Fibroblast of lung (primary cell): ENCODE measurements around the gene SPTAN1. TPM values are rescaled to one million over a fixed set of nuclear protein-coding genes. Genes with fewer than 3 reads are reported as not detected.

Experiments
- DNase-seq, 2 donors: peaks; one replicate each; pipeline versions ENCODE4 v3.0.0 to v3.0.0-alpha.2; 2010; ENCODE audit warnings: low read depth in 2 of 2
- H2AFZ ChIP-seq: 2 replicates; pipeline ENCODE4 v1.5.1; 2012; ENCODE audit warnings: low read length, control low read depth, inconsistent platforms
- H3K27ac ChIP-seq: 2 replicates; pipeline ENCODE4 v1.5.1; 2011; ENCODE audit warnings: low read length, control low read depth; ENCODE audit not compliant: insufficient read depth
- H3K27me3 ChIP-seq: 2 replicates; pipeline ENCODE4 v1.5.1; 2011; ENCODE audit warnings: mild to moderate bottlenecking, low read length; ENCODE audit not compliant: control insufficient read depth, insufficient read depth
- H3K36me3 ChIP-seq: 2 replicates; pipeline ENCODE4 v1.5.1; 2011; ENCODE audit warnings: low read length; ENCODE audit not compliant: control insufficient read depth, insufficient read depth
- H3K4me1 ChIP-seq: 2 replicates; pipeline ENCODE4 v1.5.1; 2011; ENCODE audit warnings: low read length; ENCODE audit not compliant: control insufficient read depth, insufficient read depth; ENCODE audit errors: extremely low read depth
- H3K4me2 ChIP-seq: 2 replicates; pipeline ENCODE4 v1.5.1; 2011; ENCODE audit warnings: low read length, control low read depth; ENCODE audit not compliant: insufficient read depth; ENCODE audit errors: extremely low read depth
- H3K4me3 ChIP-seq, 4 experiments: fragments of 200-600 bp in 1 of 4; sonication (generic) in 1 of 4; replicated peaks in 1 of 4; 2 replicates each; pipeline ENCODE4 v1.5.1; 2011 to 2016; ENCODE audit warnings: low read length in 4 of 4, low read depth in 3 of 4, mild to moderate bottlenecking in 3 of 4, control low read depth in 2 of 4, inconsistent platforms in 1 of 4, mixed read lengths in 1 of 4; ENCODE audit not compliant: insufficient read depth in 1 of 4; ENCODE audit errors: control extremely low read depth in 1 of 4
- H3K79me2 ChIP-seq: 2 replicates; pipeline ENCODE4 v1.5.1; 2012; ENCODE audit warnings: mild to moderate bottlenecking, low read length, inconsistent platforms; ENCODE audit not compliant: control insufficient read depth, insufficient read depth
- H3K9ac ChIP-seq: 2 replicates; pipeline ENCODE4 v1.5.1; 2011; ENCODE audit warnings: mild to moderate bottlenecking, low read length, control low read depth; ENCODE audit not compliant: insufficient read depth
- H3K9me3 ChIP-seq: 2 replicates; pipeline ENCODE4 v1.5.1; 2012; ENCODE audit warnings: low read depth, low read length; ENCODE audit not compliant: control insufficient read depth, insufficient read depth
- H4K20me1 ChIP-seq: 2 replicates; pipeline ENCODE4 v1.5.1; 2011; ENCODE audit warnings: low read length; ENCODE audit not compliant: control insufficient read depth, insufficient read depth; ENCODE audit errors: extremely low read depth
- CTCF ChIP-seq, 2 donors: IDR thresholded peaks in 1 of 2; conservative IDR thresholded peaks in 1 of 2; 1 replicate in 1 of 2; 2 replicates in 1 of 2; pipeline ENCODE4 v1.5.1; 2011 to 2012; ENCODE audit warnings: low read length in 2 of 2, control low read depth in 1 of 2, inconsistent platforms in 1 of 2, low read depth in 1 of 2, mild to moderate bottlenecking in 1 of 2
- EZH2 ChIP-seq: IDR thresholded peaks from 2 replicates; pipeline ENCODE4 v1.5.1; 2012; ENCODE audit warnings: low read length, control low read depth, mild to moderate bottlenecking; ENCODE audit errors: missing control alignments
- polyA plus RNA-seq, 2 donors: library from polyadenylated mRNA; depleted of rRNA in 1 of 2; stranded (reverse) in 1 of 2; unstranded in 1 of 2; fragments of >200 nt; gene quantifications; 2 replicates each; pipeline ENCODE4 v1.2.1, GENCODE V29; 2011 to 2012; ENCODE audit warnings: missing spikeins in 1 of 2
- total RNA-seq: library from RNA; depleted of rRNA; stranded (reverse); fragments of >200 nt; gene quantifications from 2 replicates; pipeline ENCODE4 v1.2.1, GENCODE V29; 2014

SPTAN1 gene
- total and polyA plus RNA-seq, 2 donors (not counting 1 experiment from before 2014, with no cell fraction given) = 189 to 518 TPM

GRCh38 chr9:128651798-128652197, 99.4 kb downstream of the SPTAN1 start:
- H3K27me3 ChIP-seq = no peaks in the 10 kb centered on the region
- H3K4me1 ChIP-seq = no peaks in the 10 kb centered on the region
- no peak overlapping the region for H3K9ac ChIP-seq
- no peaks in the 10 kb centered on the region for H3K36me3 ChIP-seq
- no peak overlapping the region for H2AFZ ChIP-seq
- no peaks in the 10 kb centered on the region for H4K20me1 ChIP-seq
- TF ChIP-seq EZH2 = no peak
- TF ChIP-seq CTCF (conservative IDR thresholded peaks at IDR 0.05 in 1 of 2, IDR thresholded peaks at IDR 0.05 in 1 of 2; ENCODE audit: low read depth in 1 of 2, low read length in 2 of 2) = no peak
- H3K79me2 ChIP-seq = peaks cover 2% of the 10 kb centered on the region
- no peak for DNase-seq
- H3K4me2 ChIP-seq = no peak overlapping the region
- no peak overlapping the region for H3K27ac ChIP-seq
- no peak overlapping the region for H3K4me3 ChIP-seq
- H3K9me3 ChIP-seq = no peaks in the 10 kb centered on the region

GRCh38 chr9:128653908-128654307, 101.5 kb downstream of the SPTAN1 start:
- H3K4me2 ChIP-seq = no peak overlapping the region
- H3K27me3 ChIP-seq = no peaks in the 10 kb centered on the region
- H3K9me3 ChIP-seq = no peaks in the 10 kb centered on the region
- no peak for DNase-seq
- no peak overlapping the region for H3K9ac ChIP-seq
- H3K4me1 ChIP-seq = no peaks in the 10 kb centered on the region
- no peak overlapping the region for H3K4me3 ChIP-seq
- TF ChIP-seq CTCF (conservative IDR thresholded peaks at IDR 0.05 in 1 of 2, IDR thresholded peaks at IDR 0.05 in 1 of 2; ENCODE audit: low read depth in 1 of 2, low read length in 2 of 2) (no peak), EZH2 (no peak)
- no peaks in the 10 kb centered on the region for H3K36me3 ChIP-seq
- H2AFZ ChIP-seq = no peak overlapping the region
- peaks cover 2% of the 10 kb centered on the region for H3K79me2 ChIP-seq
- no peak overlapping the region for H3K27ac ChIP-seq
- H4K20me1 ChIP-seq = no peaks in the 10 kb centered on the region

GRCh38 chr9:128654481-128654880, 102.1 kb downstream of the SPTAN1 start:
- no peaks in the 10 kb centered on the region for H3K9me3 ChIP-seq

More at GRCh38 chr9:128654481-128654880, 102.1 kb downstream of the SPTAN1 start:
- H3K79me2 ChIP-seq = peaks cover 2% of the 10 kb centered on the region
- no peaks in the 10 kb centered on the region for H3K36me3 ChIP-seq
- no peaks in the 10 kb centered on the region for H3K27me3 ChIP-seq
- H3K4me2 ChIP-seq = no peak overlapping the region
- DNase-seq = no peak
- H3K4me3 ChIP-seq = no peak overlapping the region
- no peak overlapping the region for H2AFZ ChIP-seq
- TF ChIP-seq EZH2 (no peak), CTCF (conservative IDR thresholded peaks at IDR 0.05 in 1 of 2, IDR thresholded peaks at IDR 0.05 in 1 of 2; ENCODE audit: low read depth in 1 of 2, low read length in 2 of 2) (no peak)
- no peak overlapping the region for H3K27ac ChIP-seq
- H3K4me1 ChIP-seq = no peaks in the 10 kb centered on the region
- H3K9ac ChIP-seq = no peak overlapping the region
- H4K20me1 ChIP-seq = no peaks in the 10 kb centered on the region
